ENCODE results near the gene PLD1. TPM values are rescaled to one million over a fixed set of nuclear protein-coding genes. Genes with fewer than 3 reads are reported as not detected.

PLD1 gene
- total RNA-seq, 1 donor from 2014 or later: 0.21 TPM

DNA sequence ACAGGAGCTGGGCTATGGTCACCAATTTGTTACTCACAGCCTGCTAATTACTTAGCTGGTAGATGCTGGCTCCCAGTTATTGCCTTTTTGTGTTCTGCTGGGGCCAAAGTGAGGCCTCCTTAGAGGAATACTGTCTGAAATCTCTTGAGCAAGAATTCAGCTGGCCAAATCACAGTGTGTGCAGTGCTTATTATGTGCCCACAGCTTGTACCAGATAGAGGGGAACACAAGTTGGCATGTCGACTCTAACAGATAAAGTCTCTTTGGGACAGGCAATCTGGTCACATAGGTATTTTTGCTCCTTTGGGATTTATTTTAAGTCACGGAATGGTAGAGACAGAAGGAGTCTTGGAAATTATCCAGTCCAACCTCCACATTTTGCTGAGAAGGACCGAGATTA is 26.6 kb upstream of the PLD1 start:
- Histone ChIP-seq H3K4me2 (no peak overlapping the region), H3K79me2 (ENCODE audit: low read depth) (no peaks in the 10 kb centered on the region), H3K4me3 (no peak overlapping the region), H4K20me1 (ENCODE audit: low read depth) (no peaks in the 10 kb centered on the region), H2AFZ (replicated peaks) (no peak overlapping the region), H3K27ac (no peak overlapping the region), H3K36me3 (no peaks in the 10 kb centered on the region), H3F3A (ENCODE audit: low read depth) (no peaks in the 10 kb centered on the region), H3K9ac (no peak overlapping the region), H3K9me3 (ENCODE audit: low read depth) (no peaks in the 10 kb centered on the region), H3K4me1 (peaks cover 6% of the 10 kb centered on the region), H3K27me3 (no peaks in the 10 kb centered on the region)
- Mint-ChIP-seq H3K4me1 (peaks cover 54% of the 10 kb centered on the region), H3K9me3 (no peaks in the 10 kb centered on the region), H3K4me3 (no peak overlapping the region), H3K36me3 (no peaks in the 10 kb centered on the region), H3K27ac (peak overlapping the region; percentile 24), H3K27me3 (ENCODE audit: insufficient read depth, low read depth) (no peaks in the 10 kb centered on the region)
- no peak for TF ChIP-seq EZH2 (IDR thresholded peaks at IDR 0.05)
- TF ChIP-seq, protein P1, sequence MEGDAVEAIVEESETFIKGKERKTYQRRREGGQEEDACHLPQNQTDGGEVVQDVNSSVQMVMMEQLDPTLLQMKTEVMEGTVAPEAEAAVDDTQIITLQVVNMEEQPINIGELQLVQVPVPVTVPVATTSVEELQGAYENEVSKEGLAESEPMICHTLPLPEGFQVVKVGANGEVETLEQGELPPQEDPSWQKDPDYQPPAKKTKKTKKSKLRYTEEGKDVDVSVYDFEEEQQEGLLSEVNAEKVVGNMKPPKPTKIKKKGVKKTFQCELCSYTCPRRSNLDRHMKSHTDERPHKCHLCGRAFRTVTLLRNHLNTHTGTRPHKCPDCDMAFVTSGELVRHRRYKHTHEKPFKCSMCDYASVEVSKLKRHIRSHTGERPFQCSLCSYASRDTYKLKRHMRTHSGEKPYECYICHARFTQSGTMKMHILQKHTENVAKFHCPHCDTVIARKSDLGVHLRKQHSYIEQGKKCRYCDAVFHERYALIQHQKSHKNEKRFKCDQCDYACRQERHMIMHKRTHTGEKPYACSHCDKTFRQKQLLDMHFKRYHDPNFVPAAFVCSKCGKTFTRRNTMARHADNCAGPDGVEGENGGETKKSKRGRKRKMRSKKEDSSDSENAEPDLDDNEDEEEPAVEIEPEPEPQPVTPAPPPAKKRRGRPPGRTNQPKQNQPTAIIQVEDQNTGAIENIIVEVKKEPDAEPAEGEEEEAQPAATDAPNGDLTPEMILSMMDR (IDR thresholded peaks at IDR 0.05): no peak
- TF ChIP-seq EZH2phosphoT487 (IDR thresholded peaks at IDR 0.05): no peak
- DNase-seq (ENCODE audit: low spot score): no peak

- H3K27ac Mint-ChIP-seq: no peak overlapping the region
- Histone ChIP-seq H3K36me3 (no peaks in the 10 kb centered on the region), H3K27me3 (no peaks in the 10 kb centered on the region), H2AFZ (replicated peaks) (no peak overlapping the region), H3K4me1 (peaks cover 6% of the 10 kb centered on the region), H3F3A (ENCODE audit: low read depth) (no peaks in the 10 kb centered on the region), H3K79me2 (ENCODE audit: low read depth) (no peaks in the 10 kb centered on the region), H3K4me2 (no peak overlapping the region), H3K9me3 (ENCODE audit: low read depth) (no peaks in the 10 kb centered on the region), H3K4me3 (no peak overlapping the region), H3K9ac (no peak overlapping the region), H4K20me1 (ENCODE audit: low read depth) (no peaks in the 10 kb centered on the region), H3K27ac (no peak overlapping the region)
- peaks cover 42% of the 10 kb centered on the region for H3K4me1 Mint-ChIP-seq
- no peak for DNase-seq (ENCODE audit: low spot score)
- no peaks in the 10 kb centered on the region for H3K9me3 Mint-ChIP-seq
- TF ChIP-seq, protein P1 (IDR thresholded peaks at IDR 0.05): no peak
- TF ChIP-seq EZH2 (IDR thresholded peaks at IDR 0.05) (no peak), EZH2phosphoT487 (IDR thresholded peaks at IDR 0.05) (no peak)
- H3K27me3 Mint-ChIP-seq (ENCODE audit: insufficient read depth, low read depth): no peaks in the 10 kb centered on the region
- H3K4me3 Mint-ChIP-seq: no peak overlapping the region
- H3K36me3 Mint-ChIP-seq: no peaks in the 10 kb centered on the region
Measured at GRCh38 chr3:171835613-171836012, 25.3 kb upstream of the PLD1 start.

- peak overlapping the region; percentile 78 for H3K27ac Mint-ChIP-seq
- H3K79me2 ChIP-seq (ENCODE audit: low read depth): no peaks in the 10 kb centered on the region
- no peak overlapping the region for H3K4me3 Mint-ChIP-seq
- H3F3A ChIP-seq (ENCODE audit: low read depth): no peaks in the 10 kb centered on the region
- no peaks in the 10 kb centered on the region for H3K36me3 ChIP-seq
- no peaks in the 10 kb centered on the region for H3K27me3 Mint-ChIP-seq (ENCODE audit: insufficient read depth, low read depth)
- H3K4me1 Mint-ChIP-seq: peaks cover 41% of the 10 kb centered on the region
- TF ChIP-seq EZH2 (IDR thresholded peaks at IDR 0.05) (no peak), EZH2phosphoT487 (IDR thresholded peaks at IDR 0.05) (no peak)
- TF ChIP-seq, protein P1 (IDR thresholded peaks at IDR 0.05): no peak
- H4K20me1 ChIP-seq (ENCODE audit: low read depth): no peaks in the 10 kb centered on the region
- no peak overlapping the region for H3K4me3 ChIP-seq
- no peaks in the 10 kb centered on the region for H3K9me3 ChIP-seq (ENCODE audit: low read depth)
- no peaks in the 10 kb centered on the region for H3K36me3 Mint-ChIP-seq
- no peaks in the 10 kb centered on the region for H3K9me3 Mint-ChIP-seq
- H3K9ac ChIP-seq: no peak overlapping the region
- DNase-seq (ENCODE audit: low spot score): no peak
- H3K27ac ChIP-seq: no peak overlapping the region
- no peak overlapping the region for H2AFZ ChIP-seq (replicated peaks)
- no peak overlapping the region for H3K4me2 ChIP-seq
- no peaks in the 10 kb centered on the region for H3K27me3 ChIP-seq
- H3K4me1 ChIP-seq: peaks cover 6% of the 10 kb centered on the region
Measured at GRCh38 chr3:171835116-171835515, 24.8 kb upstream of the PLD1 start.
